ENCODE data around the gene ALOX15B. TPM values are rescaled to one million over a fixed set of nuclear protein-coding genes. Genes with fewer than 3 reads are reported as not detected.

ALOX15B gene
- total and polyA plus RNA-seq, 4 donors = 0.16 to 1.0 (median 0.56) TPM

DNA sequence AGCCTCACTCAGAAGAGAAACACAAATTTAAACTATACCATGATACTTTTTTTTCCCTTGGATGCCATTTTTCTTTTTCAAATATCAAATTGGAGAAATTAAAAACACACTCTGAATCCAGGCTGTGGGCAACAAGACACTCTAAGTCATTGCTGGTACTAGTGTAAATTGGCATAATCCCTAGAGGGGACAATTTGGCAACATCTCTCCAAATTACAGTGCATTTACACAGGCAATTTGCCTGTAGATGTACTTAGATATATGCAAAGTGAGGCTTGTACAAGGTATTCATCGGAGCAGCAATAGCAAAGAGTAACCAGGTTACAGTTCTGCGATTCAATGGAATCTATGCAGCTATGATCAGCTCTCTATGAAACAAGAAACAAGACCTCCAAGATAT lies 43.1 kb upstream of the ALOX15B start:
- TF ChIP-seq, protein P1, sequence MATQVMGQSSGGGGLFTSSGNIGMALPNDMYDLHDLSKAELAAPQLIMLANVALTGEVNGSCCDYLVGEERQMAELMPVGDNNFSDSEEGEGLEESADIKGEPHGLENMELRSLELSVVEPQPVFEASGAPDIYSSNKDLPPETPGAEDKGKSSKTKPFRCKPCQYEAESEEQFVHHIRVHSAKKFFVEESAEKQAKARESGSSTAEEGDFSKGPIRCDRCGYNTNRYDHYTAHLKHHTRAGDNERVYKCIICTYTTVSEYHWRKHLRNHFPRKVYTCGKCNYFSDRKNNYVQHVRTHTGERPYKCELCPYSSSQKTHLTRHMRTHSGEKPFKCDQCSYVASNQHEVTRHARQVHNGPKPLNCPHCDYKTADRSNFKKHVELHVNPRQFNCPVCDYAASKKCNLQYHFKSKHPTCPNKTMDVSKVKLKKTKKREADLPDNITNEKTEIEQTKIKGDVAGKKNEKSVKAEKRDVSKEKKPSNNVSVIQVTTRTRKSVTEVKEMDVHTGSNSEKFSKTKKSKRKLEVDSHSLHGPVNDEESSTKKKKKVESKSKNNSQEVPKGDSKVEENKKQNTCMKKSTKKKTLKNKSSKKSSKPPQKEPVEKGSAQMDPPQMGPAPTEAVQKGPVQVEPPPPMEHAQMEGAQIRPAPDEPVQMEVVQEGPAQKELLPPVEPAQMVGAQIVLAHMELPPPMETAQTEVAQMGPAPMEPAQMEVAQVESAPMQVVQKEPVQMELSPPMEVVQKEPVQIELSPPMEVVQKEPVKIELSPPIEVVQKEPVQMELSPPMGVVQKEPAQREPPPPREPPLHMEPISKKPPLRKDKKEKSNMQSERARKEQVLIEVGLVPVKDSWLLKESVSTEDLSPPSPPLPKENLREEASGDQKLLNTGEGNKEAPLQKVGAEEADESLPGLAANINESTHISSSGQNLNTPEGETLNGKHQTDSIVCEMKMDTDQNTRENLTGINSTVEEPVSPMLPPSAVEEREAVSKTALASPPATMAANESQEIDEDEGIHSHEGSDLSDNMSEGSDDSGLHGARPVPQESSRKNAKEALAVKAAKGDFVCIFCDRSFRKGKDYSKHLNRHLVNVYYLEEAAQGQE (IDR thresholded peaks at IDR 0.05) = no peak
- TF ChIP-seq NR2F2 (IDR thresholded peaks at IDR 0.05) (no peak), TAF1 (conservative IDR thresholded peaks at IDR 0.05) (no peak), JUND (IDR thresholded peaks at IDR 0.05) (no peak), RAD21 (IDR thresholded peaks at IDR 0.05) (no peak), FOXA1 (IDR thresholded peaks at IDR 0.05) (no peak), RXRA (IDR thresholded peaks at IDR 0.05) (no peak), GABPA (IDR thresholded peaks at IDR 0.05 in 1 of 2, conservative IDR thresholded peaks at IDR 0.05 in 1 of 2) (no peak), SP1 (IDR thresholded peaks at IDR 0.05) (no peak), FOXA2 (IDR thresholded peaks at IDR 0.05) (no peak), HNF4A (conservative IDR thresholded peaks at IDR 0.05) (no peak)
- TF ChIP-seq, protein P2, sequence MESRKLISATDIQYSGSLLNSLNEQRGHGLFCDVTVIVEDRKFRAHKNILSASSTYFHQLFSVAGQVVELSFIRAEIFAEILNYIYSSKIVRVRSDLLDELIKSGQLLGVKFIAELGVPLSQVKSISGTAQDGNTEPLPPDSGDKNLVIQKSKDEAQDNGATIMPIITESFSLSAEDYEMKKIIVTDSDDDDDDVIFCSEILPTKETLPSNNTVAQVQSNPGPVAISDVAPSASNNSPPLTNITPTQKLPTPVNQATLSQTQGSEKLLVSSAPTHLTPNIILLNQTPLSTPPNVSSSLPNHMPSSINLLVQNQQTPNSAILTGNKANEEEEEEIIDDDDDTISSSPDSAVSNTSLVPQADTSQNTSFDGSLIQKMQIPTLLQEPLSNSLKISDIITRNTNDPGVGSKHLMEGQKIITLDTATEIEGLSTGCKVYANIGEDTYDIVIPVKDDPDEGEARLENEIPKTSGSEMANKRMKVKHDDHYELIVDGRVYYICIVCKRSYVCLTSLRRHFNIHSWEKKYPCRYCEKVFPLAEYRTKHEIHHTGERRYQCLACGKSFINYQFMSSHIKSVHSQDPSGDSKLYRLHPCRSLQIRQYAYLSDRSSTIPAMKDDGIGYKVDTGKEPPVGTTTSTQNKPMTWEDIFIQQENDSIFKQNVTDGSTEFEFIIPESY (IDR thresholded peaks at IDR 0.05) = no peak
- TF ChIP-seq, protein P3, sequence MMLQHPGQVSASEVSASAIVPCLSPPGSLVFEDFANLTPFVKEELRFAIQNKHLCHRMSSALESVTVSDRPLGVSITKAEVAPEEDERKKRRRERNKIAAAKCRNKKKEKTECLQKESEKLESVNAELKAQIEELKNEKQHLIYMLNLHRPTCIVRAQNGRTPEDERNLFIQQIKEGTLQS (IDR thresholded peaks at IDR 0.05) = no peak
- TF ChIP-seq, protein P4, sequence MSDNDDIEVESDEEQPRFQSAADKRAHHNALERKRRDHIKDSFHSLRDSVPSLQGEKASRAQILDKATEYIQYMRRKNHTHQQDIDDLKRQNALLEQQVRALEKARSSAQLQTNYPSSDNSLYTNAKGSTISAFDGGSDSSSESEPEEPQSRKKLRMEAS (IDR thresholded peaks at IDR 0.05) = no peak
- Histone ChIP-seq H3K9me3 (ENCODE audit: control insufficient read depth in 4 of 4, low read length in 3 of 4) (no peaks in the 10 kb centered on the region), H3K4me1 (ENCODE audit: control insufficient read depth in 4 of 4, insufficient read depth in 4 of 4, low read length in 3 of 4) (no peaks in the 10 kb centered on the region), H3K27me3 (ENCODE audit: control insufficient read depth in 4 of 4, insufficient read depth in 4 of 4, low read length in 3 of 4) (peaks cover 0 to 5% (median 1%) of the 10 kb centered on the region in 4 donors), H3K4me3 (ENCODE audit: low read depth in 1 of 3, low read length in 3 of 3) (no peak overlapping the region), H3K27ac (ENCODE audit: low read depth in 1 of 2, low read length in 2 of 2) (no peak overlapping the region), H3K9ac (ENCODE audit: low read depth in 1 of 2, low read length in 2 of 2) (no peak overlapping the region), H3K36me3 (ENCODE audit: control insufficient read depth in 4 of 4, insufficient read depth in 3 of 4, low read depth in 1 of 4, low read length in 3 of 4) (no peaks in the 10 kb centered on the region)
- no peak for DNase-seq (ENCODE audit: low spot score)
- WGBS = 95% methylated on average over 2 of the region's 2 CpGs

DNA sequence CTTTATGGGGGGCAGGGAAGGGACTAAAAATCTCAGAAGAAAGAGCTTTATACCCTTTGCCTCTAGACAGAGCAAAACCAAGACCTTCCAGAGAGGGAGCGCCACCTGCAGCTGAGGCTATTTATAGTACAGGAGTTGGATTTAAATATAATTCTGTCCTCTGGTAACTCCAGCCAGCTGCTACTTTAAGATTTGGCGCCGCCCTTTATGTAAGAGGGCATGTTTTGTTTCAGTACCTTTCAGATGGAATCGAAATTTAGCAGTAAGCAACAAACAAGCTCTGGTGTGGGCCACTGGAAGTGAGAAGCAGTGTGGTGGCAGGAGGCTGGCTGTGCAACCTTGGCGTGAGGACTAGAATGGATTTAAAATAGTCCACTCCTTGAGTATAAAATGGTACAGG lies 41.7 kb upstream of the ALOX15B start:
- Histone ChIP-seq H3K4me1 (ENCODE audit: control insufficient read depth in 4 of 4, insufficient read depth in 4 of 4, low read length in 3 of 4) (peaks cover 0 to 4% (median 3%) of the 10 kb centered on the region in 4 donors), H3K27ac (ENCODE audit: low read depth in 1 of 2, low read length in 2 of 2) (no peak overlapping the region), H3K9me3 (ENCODE audit: control insufficient read depth in 4 of 4, low read length in 3 of 4) (no peaks in the 10 kb centered on the region), H3K27me3 (ENCODE audit: control insufficient read depth in 4 of 4, insufficient read depth in 4 of 4, low read length in 3 of 4) (peaks cover 0 to 8% (median 3%) of the 10 kb centered on the region in 4 donors), H3K9ac (ENCODE audit: low read depth in 1 of 2, low read length in 2 of 2) (no peak overlapping the region), H3K36me3 (ENCODE audit: control insufficient read depth in 4 of 4, insufficient read depth in 3 of 4, low read depth in 1 of 4, low read length in 3 of 4) (no peaks in the 10 kb centered on the region), H3K4me3 (ENCODE audit: low read depth in 1 of 3, low read length in 3 of 3) (no peak overlapping the region)
- no peak for TF ChIP-seq GABPA (IDR thresholded peaks at IDR 0.05 in 1 of 2, conservative IDR thresholded peaks at IDR 0.05 in 1 of 2)
- TF ChIP-seq, protein P3 (IDR thresholded peaks at IDR 0.05) = no peak
- no peak for TF ChIP-seq SP1 (IDR thresholded peaks at IDR 0.05)
- TF ChIP-seq NR2F2 (IDR thresholded peaks at IDR 0.05) = no peak
- TF ChIP-seq RAD21 (IDR thresholded peaks at IDR 0.05) = peak in 1 of 2 donors; percentile 28
- WGBS = 38% methylated on average over 5 of the region's 5 CpGs
- no peak for DNase-seq (ENCODE audit: low spot score)

Measured in liver (tissue), 9 donors.